ENCODE measurements around the gene REST. TPM values are rescaled to one million over a fixed set of nuclear protein-coding genes. Genes with fewer than 3 reads are reported as not detected.

The REST gene
- polyA plus RNA-seq, 1 donor (not counting 4 experiments of a cell fraction or from before 2014, with no cell fraction given), result 22.6 TPM

DNA sequence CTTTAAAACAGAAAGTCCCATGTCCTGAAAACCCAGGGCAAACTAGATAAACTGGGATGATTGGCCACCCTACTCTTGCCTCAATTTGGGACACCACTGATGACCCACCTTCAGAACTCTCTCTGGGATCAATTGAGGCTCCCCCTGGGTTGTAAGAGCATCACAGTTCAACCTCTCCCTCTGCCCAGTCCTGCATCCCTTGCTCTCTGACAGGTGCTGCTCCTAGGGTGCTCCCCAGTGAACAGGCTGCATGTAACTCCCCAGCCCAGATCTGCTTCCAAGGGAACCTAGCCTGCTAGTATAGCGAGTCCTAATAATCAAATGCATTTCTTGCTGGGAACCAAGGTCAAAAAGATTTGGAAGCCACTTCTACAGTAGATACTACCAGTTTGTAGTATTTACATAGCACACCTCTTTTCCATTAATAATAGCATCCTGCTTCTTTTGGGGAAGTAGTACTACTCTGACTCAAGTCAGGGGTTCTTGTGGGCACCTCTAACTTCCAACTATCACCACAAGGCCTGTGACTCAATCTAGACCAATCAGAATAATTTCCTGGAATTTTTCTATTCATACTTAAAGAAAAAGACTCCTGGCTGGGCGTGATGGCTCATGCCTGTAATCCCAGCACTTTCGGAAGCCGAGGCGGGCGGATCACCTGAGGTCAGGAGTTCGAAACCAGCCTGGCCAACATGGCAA lies 44.1 kb upstream of the REST start:
- no peaks in the 10 kb centered on the region for H4K20me1 ChIP-seq (ENCODE audit: control insufficient read depth, extremely low read depth, insufficient read depth, low read length)
- no peak overlapping the region for H3K27ac ChIP-seq (ENCODE audit: control insufficient read depth, insufficient read depth, low read length)
- FAIRE-seq, result no peak
- H3K36me3 ChIP-seq (ENCODE audit: control insufficient read depth in 2 of 2, extremely low read depth in 1 of 2, insufficient read depth in 2 of 2, low read length in 2 of 2), result no peaks in the 10 kb centered on the region
- H3K4me3 ChIP-seq (ENCODE audit: control insufficient read depth in 2 of 3, extremely low read depth in 1 of 3, insufficient read depth in 2 of 3, low read depth in 1 of 3, low read length in 3 of 3), result no peak overlapping the region
- no peak for DNase-seq (ENCODE audit: low read depth, low spot score)
- H3K9me3 ChIP-seq (ENCODE audit: control insufficient read depth, low read depth, low read length), result no peaks in the 10 kb centered on the region
- dilution Hi-C loops (cut with MboI; ENCODE audit: extremely low pct_ligation_motif_present, low sequenced_read_pairs), result no loop called here
- TF ChIP-seq EZH2 (IDR thresholded peaks at IDR 0.05; ENCODE audit: low read length), result no peak
- TF ChIP-seq, protein P1, sequence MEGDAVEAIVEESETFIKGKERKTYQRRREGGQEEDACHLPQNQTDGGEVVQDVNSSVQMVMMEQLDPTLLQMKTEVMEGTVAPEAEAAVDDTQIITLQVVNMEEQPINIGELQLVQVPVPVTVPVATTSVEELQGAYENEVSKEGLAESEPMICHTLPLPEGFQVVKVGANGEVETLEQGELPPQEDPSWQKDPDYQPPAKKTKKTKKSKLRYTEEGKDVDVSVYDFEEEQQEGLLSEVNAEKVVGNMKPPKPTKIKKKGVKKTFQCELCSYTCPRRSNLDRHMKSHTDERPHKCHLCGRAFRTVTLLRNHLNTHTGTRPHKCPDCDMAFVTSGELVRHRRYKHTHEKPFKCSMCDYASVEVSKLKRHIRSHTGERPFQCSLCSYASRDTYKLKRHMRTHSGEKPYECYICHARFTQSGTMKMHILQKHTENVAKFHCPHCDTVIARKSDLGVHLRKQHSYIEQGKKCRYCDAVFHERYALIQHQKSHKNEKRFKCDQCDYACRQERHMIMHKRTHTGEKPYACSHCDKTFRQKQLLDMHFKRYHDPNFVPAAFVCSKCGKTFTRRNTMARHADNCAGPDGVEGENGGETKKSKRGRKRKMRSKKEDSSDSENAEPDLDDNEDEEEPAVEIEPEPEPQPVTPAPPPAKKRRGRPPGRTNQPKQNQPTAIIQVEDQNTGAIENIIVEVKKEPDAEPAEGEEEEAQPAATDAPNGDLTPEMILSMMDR (optimal IDR thresholded peaks at IDR 0.05 in 1 of 3, IDR thresholded peaks at IDR 0.05 in 1 of 3, conservative IDR thresholded peaks at IDR 0.05 in 1 of 3; ENCODE audit: extremely low read depth in 1 of 3, insufficient read depth in 2 of 3, low read length in 3 of 3), result no peak
- H3K9ac ChIP-seq (ENCODE audit: control insufficient read depth, extremely low read depth, insufficient read depth, low read length), result no peak overlapping the region
- no peaks in the 10 kb centered on the region for H3K4me1 ChIP-seq (ENCODE audit: control insufficient read depth, extremely low read depth, insufficient read depth, low read length)
- no peaks in the 10 kb centered on the region for H3K79me2 ChIP-seq (ENCODE audit: control insufficient read depth, insufficient read depth, low read length)
- H3K9me1 ChIP-seq (ENCODE audit: control insufficient read depth, extremely low read depth, insufficient read depth, low read length), result no peaks in the 10 kb centered on the region
- no peak overlapping the region for H3K4me2 ChIP-seq (ENCODE audit: control insufficient read depth, extremely low read depth, insufficient read depth, low read depth, low read length)
- no peaks in the 10 kb centered on the region for H3K27me3 ChIP-seq (ENCODE audit: control insufficient read depth, extremely low read depth, insufficient read depth, low read length)
- no peak overlapping the region for H2AFZ ChIP-seq (ENCODE audit: control insufficient read depth, low read length)

- Histone ChIP-seq H2AFZ (ENCODE audit: control insufficient read depth, low read length) (no peak overlapping the region), H3K9me3 (ENCODE audit: control insufficient read depth, low read depth, low read length) (no peaks in the 10 kb centered on the region), H4K20me1 (ENCODE audit: control insufficient read depth, extremely low read depth, insufficient read depth, low read length) (no peaks in the 10 kb centered on the region), H3K9me1 (ENCODE audit: control insufficient read depth, extremely low read depth, insufficient read depth, low read length) (no peaks in the 10 kb centered on the region), H3K27me3 (ENCODE audit: control insufficient read depth, extremely low read depth, insufficient read depth, low read length) (no peaks in the 10 kb centered on the region), H3K4me3 (ENCODE audit: control insufficient read depth in 2 of 3, extremely low read depth in 1 of 3, insufficient read depth in 2 of 3, low read depth in 1 of 3, low read length in 3 of 3) (no peak overlapping the region), H3K4me2 (ENCODE audit: control insufficient read depth, extremely low read depth, insufficient read depth, low read depth, low read length) (no peak overlapping the region), H3K36me3 (ENCODE audit: control insufficient read depth in 2 of 2, extremely low read depth in 1 of 2, insufficient read depth in 2 of 2, low read length in 2 of 2) (no peaks in the 10 kb centered on the region), H3K4me1 (ENCODE audit: control insufficient read depth, extremely low read depth, insufficient read depth, low read length) (no peaks in the 10 kb centered on the region), H3K79me2 (ENCODE audit: control insufficient read depth, insufficient read depth, low read length) (no peaks in the 10 kb centered on the region), H3K27ac (ENCODE audit: control insufficient read depth, insufficient read depth, low read length) (no peak overlapping the region), H3K9ac (ENCODE audit: control insufficient read depth, extremely low read depth, insufficient read depth, low read length) (no peak overlapping the region)
- dilution Hi-C loops (cut with MboI; ENCODE audit: extremely low pct_ligation_motif_present, low sequenced_read_pairs), result no loop called here
- DNase-seq (ENCODE audit: low read depth, low spot score) (no peak), FAIRE-seq (no peak)
- no peak for TF ChIP-seq EZH2 (IDR thresholded peaks at IDR 0.05; ENCODE audit: low read length)
- TF ChIP-seq, protein P1 (optimal IDR thresholded peaks at IDR 0.05 in 1 of 3, IDR thresholded peaks at IDR 0.05 in 1 of 3, conservative IDR thresholded peaks at IDR 0.05 in 1 of 3; ENCODE audit: extremely low read depth in 1 of 3, insufficient read depth in 2 of 3, low read length in 3 of 3), result no peak
Observed at GRCh38 chr4:56870946-56871345, 36.8 kb upstream of the REST start.

Measured in keratinocyte (primary cell).